CD4-positive, CD25-positive, alpha-beta regulatory T cell (primary cell): ENCODE results near the gene ISOC2. TPM values are rescaled to one million over a fixed set of nuclear protein-coding genes. Genes with fewer than 3 reads are reported as not detected.

ENCODE experiments used
- ATAC-seq, 2 donors: fragments of 150-1000 bp; cut with Tn5 transposase; one replicate each; pipeline ENCODE4 v1.10.0; 2021; ENCODE audit warnings: low read depth in 2 of 2, moderate number of reproducible peaks in 2 of 2, moderate library complexity in 1 of 2
- DNase-seq, 3 donors: peaks; one replicate each; pipeline versions ENCODE4 v3.0.0 to v3.0.0-alpha.2; 2012 to 2022; ENCODE audit warnings: mixed read lengths in 1 of 3
- H3K27ac ChIP-seq: one replicate; pipeline ENCODE4 v1.7.0; 2013; ENCODE audit warnings: mild to moderate bottlenecking, low read length; ENCODE audit not compliant: insufficient read depth, poor library complexity, severe bottlenecking
- H3K27me3 ChIP-seq: one replicate; pipeline ENCODE4 v1.7.0; 2013; ENCODE audit warnings: low read length; ENCODE audit not compliant: control insufficient read depth, insufficient read depth
- H3K36me3 ChIP-seq: one replicate; pipeline ENCODE4 v1.7.0; 2013; ENCODE audit warnings: mild to moderate bottlenecking, low read length, moderate library complexity; ENCODE audit not compliant: control insufficient read depth, insufficient read depth
- H3K4me1 ChIP-seq: 2 replicates; pipeline ENCODE4 v1.7.0; 2013; ENCODE audit warnings: mild to moderate bottlenecking, low read length; ENCODE audit not compliant: insufficient read depth, control insufficient read depth, poor library complexity, severe bottlenecking
- H3K4me3 ChIP-seq: one replicate; pipeline ENCODE4 v1.7.0; 2013; ENCODE audit warnings: low read depth, mild to moderate bottlenecking, low read length, moderate library complexity
- H3K9me3 ChIP-seq, 2 experiments: 1 replicate in 1 of 2; 2 replicates in 1 of 2; pipeline ENCODE4 v1.7.0; 2013; ENCODE audit warnings: low read length in 2 of 2, mild to moderate bottlenecking in 1 of 2, moderate library complexity in 1 of 2; ENCODE audit not compliant: control insufficient read depth in 2 of 2
- H3K27ac Mint-ChIP-seq, 3 donors: one replicate each; pipeline ENCODE4 v1.8.0; 2020 to 2022; ENCODE audit warnings: mild to moderate bottlenecking in 3 of 3, mixed read lengths in 3 of 3, moderate library complexity in 2 of 3
- H3K27me3 Mint-ChIP-seq: one replicate; pipeline ENCODE4 v1.8.0; 2022; ENCODE audit warnings: mild to moderate bottlenecking, mixed read lengths
- H3K36me3 Mint-ChIP-seq: one replicate; pipeline ENCODE4 v1.8.0; 2020; ENCODE audit warnings: mixed read lengths
- H3K4me1 Mint-ChIP-seq, 4 donors: one replicate each; pipeline ENCODE4 v1.8.0; 2020 to 2022; ENCODE audit warnings: mixed read lengths in 4 of 4, mild to moderate bottlenecking in 1 of 4
- H3K4me3 Mint-ChIP-seq, 4 donors: one replicate each; pipeline ENCODE4 v1.8.0; 2020 to 2022; ENCODE audit warnings: mild to moderate bottlenecking in 4 of 4, mixed read lengths in 4 of 4, moderate library complexity in 3 of 4
- H3K9me3 Mint-ChIP-seq, 7 donors: one replicate each; pipeline ENCODE4 v1.8.0; 2020 to 2022; ENCODE audit warnings: mixed read lengths in 7 of 7, mild to moderate bottlenecking in 3 of 7, moderate library complexity in 2 of 7
- polyA plus RNA-seq, 4 donors: library from polyadenylated mRNA; unstranded; fragments of 300-500 nt; fragmentation: Illumina TruSeq; gene quantifications; one replicate each; pipeline ENCODE4 v1.2.3, GENCODE V29; 2021
- total RNA-seq: library from RNA; stranded (reverse); gene quantifications from one replicate; pipeline ENCODE4 v1.2.3, GENCODE V29; 2022

Gene ISOC2
- total and polyA plus RNA-seq, 5 donors from 2014 or later = 6.3 to 34.1 (median 24.9) TPM

- Histone ChIP-seq H3K4me1 (peaks cover 21% of the 10 kb centered on the region), H3K27me3 (peaks cover 28% of the 10 kb centered on the region), H3K9me3 (no peaks in the 10 kb centered on the region), H3K36me3 (no peaks in the 10 kb centered on the region), H3K27ac (no peak overlapping the region), H3K4me3 (no peak overlapping the region)
- Mint-ChIP-seq H3K27ac (peak overlapping the region in 1 of 3 donors; percentile 32), H3K4me3 (peak overlapping the region in 3 of 4 donors; percentile 1 to 73 (median 30)), H3K36me3 (no peaks in the 10 kb centered on the region), H3K27me3 (peaks cover 73% of the 10 kb centered on the region), H3K9me3 (peaks cover 0 to 9% (median 0%) of the 10 kb centered on the region in 7 donors), H3K4me1 (peaks cover 0 to 25% (median 8%) of the 10 kb centered on the region in 4 donors)
- ATAC-seq (no peak), DNase-seq (no peak)
Observed at GRCh38 chr19:55441319-55441691, 20.1 kb downstream of the ISOC2 start.

GRCh38 chr19:55440411-55441105, 20.9 kb downstream of the ISOC2 start:
- ATAC-seq (no peak), DNase-seq (no peak)
- Histone ChIP-seq H3K27me3 (peaks cover 28% of the 10 kb centered on the region), H3K9me3 (no peaks in the 10 kb centered on the region), H3K4me1 (peaks cover 21% of the 10 kb centered on the region), H3K27ac (no peak overlapping the region), H3K4me3 (no peak overlapping the region), H3K36me3 (no peaks in the 10 kb centered on the region)
- peaks cover 66% of the 10 kb centered on the region for H3K27me3 Mint-ChIP-seq
- peaks cover 0 to 9% (median 0%) of the 10 kb centered on the region in 7 donors for H3K9me3 Mint-ChIP-seq
- no peaks in the 10 kb centered on the region for H3K36me3 Mint-ChIP-seq
- H3K4me1 Mint-ChIP-seq = peaks cover 0 to 25% (median 8%) of the 10 kb centered on the region in 4 donors
- H3K4me3 Mint-ChIP-seq = peak overlapping the region in 2 of 4 donors; percentile 1 to 30
- no peak overlapping the region for H3K27ac Mint-ChIP-seq

- Histone ChIP-seq H3K4me1 (peaks cover 21% of the 10 kb centered on the region), H3K36me3 (no peaks in the 10 kb centered on the region), H3K4me3 (no peak overlapping the region), H3K27ac (no peak overlapping the region), H3K27me3 (peaks cover 23% of the 10 kb centered on the region), H3K9me3 (no peaks in the 10 kb centered on the region)
- no peaks in the 10 kb centered on the region for H3K36me3 Mint-ChIP-seq
- H3K9me3 Mint-ChIP-seq = peaks cover 0 to 9% (median 0%) of the 10 kb centered on the region in 7 donors
- H3K4me3 Mint-ChIP-seq = no peak overlapping the region
- H3K27me3 Mint-ChIP-seq = peaks cover 54% of the 10 kb centered on the region
- ATAC-seq = no peak
- H3K27ac Mint-ChIP-seq = no peak overlapping the region
- peaks cover 0 to 25% (median 5%) of the 10 kb centered on the region in 4 donors for H3K4me1 Mint-ChIP-seq
- no peak for DNase-seq
Observed at GRCh38 chr19:55439052-55439451, 22.4 kb downstream of the ISOC2 start.

- H3K4me1 Mint-ChIP-seq = peaks cover 0 to 19% (median 5%) of the 10 kb centered on the region in 4 donors
- H3K4me1 ChIP-seq = peaks cover 19% of the 10 kb centered on the region
- H3K4me3 ChIP-seq = no peak overlapping the region
- no peak overlapping the region for H3K27ac ChIP-seq
- ATAC-seq (no peak), DNase-seq (no peak)
- H3K27me3 Mint-ChIP-seq = peaks cover 44% of the 10 kb centered on the region
- H3K9me3 ChIP-seq = no peaks in the 10 kb centered on the region
- no peaks in the 10 kb centered on the region for H3K36me3 Mint-ChIP-seq
- H3K27me3 ChIP-seq = peaks cover 19% of the 10 kb centered on the region
- no peaks in the 10 kb centered on the region for H3K36me3 ChIP-seq
- H3K4me3 Mint-ChIP-seq = no peak overlapping the region
- H3K27ac Mint-ChIP-seq = no peak overlapping the region
- peaks cover 0 to 9% (median 0%) of the 10 kb centered on the region in 7 donors for H3K9me3 Mint-ChIP-seq
Observed at GRCh38 chr19:55437410-55437809, 24.0 kb downstream of the ISOC2 start.

- Mint-ChIP-seq H3K36me3 (no peaks in the 10 kb centered on the region), H3K27me3 (peaks cover 48% of the 10 kb centered on the region), H3K4me1 (peaks cover 0 to 18% (median 6%) of the 10 kb centered on the region in 4 donors), H3K27ac (no peak overlapping the region), H3K4me3 (no peak overlapping the region), H3K9me3 (peaks cover 0 to 10% (median 0%) of the 10 kb centered on the region in 7 donors)
- Histone ChIP-seq H3K9me3 (no peaks in the 10 kb centered on the region), H3K27ac (no peak overlapping the region), H3K36me3 (no peaks in the 10 kb centered on the region), H3K4me3 (no peak overlapping the region), H3K27me3 (peaks cover 19% of the 10 kb centered on the region), H3K4me1 (peaks cover 13% of the 10 kb centered on the region)
- DNase-seq (no peak), ATAC-seq (no peak)
Observed at GRCh38 chr19:55436847-55437246, 24.6 kb downstream of the ISOC2 start.

GRCh38 chr19:55435020-55435419, 26.4 kb downstream of the ISOC2 start:
- Histone ChIP-seq H3K4me3 (no peak overlapping the region), H3K36me3 (no peaks in the 10 kb centered on the region), H3K27me3 (peaks cover 22% of the 10 kb centered on the region), H3K4me1 (no peaks in the 10 kb centered on the region), H3K9me3 (no peaks in the 10 kb centered on the region), H3K27ac (no peak overlapping the region)
- no peak overlapping the region for H3K27ac Mint-ChIP-seq
- peaks cover 40% of the 10 kb centered on the region for H3K27me3 Mint-ChIP-seq
- ATAC-seq (no peak), DNase-seq (no peak)
- H3K4me3 Mint-ChIP-seq = no peak overlapping the region
- H3K36me3 Mint-ChIP-seq = no peaks in the 10 kb centered on the region
- peaks cover 0 to 7% (median 0%) of the 10 kb centered on the region in 7 donors for H3K9me3 Mint-ChIP-seq
- peaks cover 0 to 5% (median 1%) of the 10 kb centered on the region in 4 donors for H3K4me1 Mint-ChIP-seq

- Mint-ChIP-seq H3K4me1 (peaks cover 0 to 4% (median 1%) of the 10 kb centered on the region in 4 donors), H3K9me3 (peaks cover 0 to 8% (median 0%) of the 10 kb centered on the region in 7 donors), H3K4me3 (no peak overlapping the region), H3K27ac (no peak overlapping the region), H3K27me3 (peaks cover 36% of the 10 kb centered on the region), H3K36me3 (no peaks in the 10 kb centered on the region)
- DNase-seq (no peak), ATAC-seq (no peak)
- Histone ChIP-seq H3K9me3 (no peaks in the 10 kb centered on the region), H3K4me1 (no peaks in the 10 kb centered on the region), H3K27ac (no peak overlapping the region), H3K27me3 (peaks cover 20% of the 10 kb centered on the region), H3K4me3 (no peak overlapping the region), H3K36me3 (no peaks in the 10 kb centered on the region)
Observed at GRCh38 chr19:55434356-55434919, 27.0 kb downstream of the ISOC2 start.
